Right lobe of liver (tissue), 4 donors: ENCODE results near the gene MACROD2.

Source experiments
- CTCF ChIP-seq, 4 donors: fragments of 200-600 bp in 3 of 4; fragments of 450-650 bp in 1 of 4; IDR thresholded peaks; one replicate each; pipeline versions ENCODE4 v1.5.1 to v1.8.0; 2016 to 2022; ENCODE audit warnings: antibody characterized with exemption in 4 of 4, mild to moderate bottlenecking in 2 of 4
- POLR2A ChIP-seq: fragments of 450-650 bp; IDR thresholded peaks from one replicate; pipeline ENCODE4 v1.6.1; 2017; ENCODE audit warnings: antibody characterized with exemption, mild to moderate bottlenecking
- donor health status: DM: no; HTN: no; CAD: no.
- donor health status: DM: no; HTN: no; CAD: no.
- donor health status: DM: no; HTN: yes; CAD: no.

DNA sequence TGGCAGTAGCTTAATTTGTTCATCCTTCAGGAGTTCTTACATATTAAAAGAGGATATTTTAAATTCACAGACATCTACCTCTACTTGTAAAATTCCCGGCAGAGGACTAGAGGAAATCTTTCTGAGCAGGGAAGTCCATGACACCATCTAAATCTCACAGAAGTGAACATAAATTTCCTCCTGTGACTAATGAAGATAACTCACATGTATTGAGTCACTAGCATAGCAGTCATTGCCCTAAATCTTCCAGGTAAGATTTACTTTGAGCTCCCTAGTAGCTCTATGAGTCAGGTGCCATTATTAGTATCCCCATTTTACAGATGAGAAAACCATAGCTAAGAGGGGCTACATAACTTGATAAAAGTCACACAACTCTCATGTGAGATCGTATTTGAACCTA, 1400.7 kb downstream of the MACROD2 start:
- TF ChIP-seq CTCF (IDR thresholded peaks at IDR 0.05) = no peak
- no peak for TF ChIP-seq POLR2A
